ENCODE measurements around the gene USP2. TPM values are rescaled to one million over a fixed set of nuclear protein-coding genes. Genes with fewer than 3 reads are reported as not detected.

The USP2 gene
- total RNA-seq, 2 donors from 2014 or later = 26.0 to 63.6 TPM

GRCh38 chr11:119380160-119380826, 1.2 kb downstream of the USP2 start:
- ATAC-seq (no peak), DNase-seq (no peak)
- intact Hi-C loops (cut with DNase I, micrococcal nuclease) = no loop called here

GRCh38 chr11:119378851-119379465, 2.5 kb downstream of the USP2 start:
- no peak for DNase-seq
- no peak for ATAC-seq
- intact Hi-C loops (cut with DNase I, micrococcal nuclease) = no loop called here

- ATAC-seq (no peak), DNase-seq (no peak)
- intact Hi-C loops (cut with DNase I, micrococcal nuclease) = no loop called here
Measured at GRCh38 chr11:119377961-119378667, 3.4 kb downstream of the USP2 start.

DNA sequence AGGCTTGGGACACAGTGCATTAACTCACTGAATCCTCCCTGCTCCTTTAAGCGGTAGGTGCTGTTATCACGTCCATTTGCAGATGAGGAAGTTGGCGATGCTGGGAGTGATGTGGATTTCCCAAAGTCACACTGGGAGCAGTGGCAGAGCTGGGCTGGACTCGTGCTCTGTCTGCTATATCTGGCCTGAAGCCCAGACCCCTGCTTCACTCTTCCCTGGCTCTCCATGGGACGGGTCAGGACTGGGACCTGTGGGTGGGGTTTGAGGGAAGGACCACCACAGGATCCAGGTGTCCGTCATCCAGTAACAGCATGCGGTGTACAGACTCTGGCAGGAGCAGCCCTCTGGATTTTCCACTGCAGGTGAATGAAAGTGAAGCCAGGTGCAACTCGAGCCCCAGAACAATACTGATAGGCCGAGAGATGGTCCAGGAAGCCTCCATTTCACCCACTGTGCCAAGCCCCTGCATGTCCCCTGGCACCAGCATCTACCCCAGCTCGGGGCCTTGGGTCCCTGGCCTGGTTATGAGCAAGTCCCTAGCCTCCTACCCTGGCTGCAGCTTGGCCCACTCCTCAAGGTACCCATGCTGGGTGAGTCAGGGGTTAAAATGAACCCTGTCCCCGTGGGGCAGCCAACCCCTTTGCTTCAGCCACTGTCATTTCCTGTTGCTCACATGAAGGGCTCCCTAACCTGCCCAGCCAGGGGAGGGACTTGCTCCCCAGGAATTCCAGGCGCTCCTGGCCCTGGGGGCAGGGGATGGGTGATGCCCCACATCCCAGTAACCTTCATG, 4.2 kb downstream of the USP2 start:
- intact Hi-C loops (cut with DNase I, micrococcal nuclease) = no loop called here
- ATAC-seq (no peak), DNase-seq (no peak)

GRCh38 chr11:119376197-119376847, 5.2 kb downstream of the USP2 start:
- no peak for DNase-seq
- intact Hi-C loops (cut with DNase I, micrococcal nuclease) = no loop called here
- ATAC-seq = no peak

DNA sequence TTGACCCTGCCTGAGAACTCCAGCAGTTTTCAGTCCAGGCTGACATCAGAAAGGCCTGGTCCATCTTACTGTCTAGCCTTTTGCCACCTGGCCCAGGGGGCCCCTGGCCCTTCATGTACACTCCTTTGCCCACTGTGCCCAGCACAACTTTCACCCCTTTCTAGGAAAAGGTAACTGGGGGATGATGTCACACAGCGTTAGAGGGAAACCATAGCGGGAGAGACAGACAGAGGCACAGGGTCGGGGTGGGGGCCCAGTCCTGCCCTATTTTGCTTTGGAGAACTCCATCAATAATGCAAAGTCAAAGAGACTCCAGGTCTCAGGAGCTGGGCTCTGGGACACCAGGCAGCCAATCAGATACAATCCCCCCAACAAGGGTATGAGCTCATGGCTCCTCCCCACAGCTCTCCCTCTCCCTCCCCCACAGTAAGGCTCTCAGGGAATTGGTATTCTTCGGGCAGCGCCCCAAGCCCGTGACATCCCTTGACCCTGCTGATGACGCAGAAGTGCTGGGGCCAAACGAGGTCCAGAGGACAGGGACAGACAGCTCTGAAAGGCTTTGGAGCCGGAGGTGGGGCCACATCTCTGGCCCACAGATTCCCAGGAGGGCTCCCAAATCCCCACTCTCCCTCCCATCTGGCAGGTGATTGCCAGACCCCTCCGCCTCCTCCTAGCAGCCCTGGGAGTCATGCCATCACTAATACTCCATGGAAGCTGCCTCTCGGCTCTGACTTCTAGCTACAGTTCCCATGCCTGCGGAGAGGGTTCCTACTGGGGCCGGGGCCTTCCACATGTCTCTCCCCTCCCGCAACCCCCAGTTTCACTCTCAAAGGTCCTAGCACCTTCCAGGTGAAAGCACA, 5.9 kb downstream of the USP2 start:
- DNase-seq = no peak
- intact Hi-C loops (cut with DNase I, micrococcal nuclease) = no loop called here
- no peak for ATAC-seq

GRCh38 chr11:119374632-119375336, 6.7 kb downstream of the USP2 start:
- ATAC-seq (no peak), DNase-seq (no peak)
- intact Hi-C loops (cut with DNase I, micrococcal nuclease) = no loop called here

GRCh38 chr11:119373921-119374631, 7.4 kb downstream of the USP2 start:
- DNase-seq (peak in 1 of 2 donors; percentile 80), ATAC-seq (peak; percentile 51)
- intact Hi-C loops (cut with DNase I, micrococcal nuclease) = no loop called here

DNA sequence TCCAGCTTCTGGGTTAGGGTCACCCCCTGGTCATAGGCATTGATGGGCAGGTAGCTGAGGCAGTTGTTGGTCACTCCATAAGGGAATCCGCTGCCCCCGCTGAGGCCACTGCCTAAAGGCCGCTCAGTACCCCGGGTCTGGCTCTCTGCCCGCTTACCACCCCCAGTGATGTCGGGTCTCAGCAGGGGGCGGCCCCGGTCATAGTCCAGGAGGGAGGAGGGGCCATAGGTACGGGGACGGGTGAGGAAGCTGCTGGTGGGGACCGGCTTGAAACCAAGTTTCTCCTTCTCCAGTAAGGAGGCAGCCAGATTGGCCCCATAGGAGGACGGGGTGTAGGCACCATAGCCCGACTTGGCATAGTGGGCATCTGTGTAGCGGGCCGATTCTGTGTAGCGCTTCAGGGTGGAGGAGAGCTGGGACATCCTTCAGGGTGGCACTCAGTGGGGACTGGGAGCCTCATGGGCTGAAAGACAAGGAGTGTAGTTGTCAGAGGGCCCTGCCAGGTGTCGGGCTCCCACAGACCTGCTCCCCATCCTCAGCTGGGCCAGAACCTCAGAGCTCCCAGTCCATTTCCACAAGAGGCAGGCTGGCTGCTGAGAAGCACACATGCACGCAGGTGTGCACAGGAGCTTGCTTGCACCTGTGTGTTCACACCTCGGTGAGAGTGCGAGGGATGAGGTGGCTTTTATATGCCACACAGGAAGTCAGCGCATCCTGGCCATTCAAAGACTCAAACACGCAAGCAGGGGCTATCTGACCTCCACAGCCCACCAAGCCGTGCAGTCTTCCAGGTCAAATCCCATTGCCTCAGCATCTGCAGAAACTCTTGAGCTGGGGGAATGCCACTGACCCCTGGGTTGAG, 8.2 kb downstream of the USP2 start:
- no peak for DNase-seq
- intact Hi-C loops (cut with DNase I, micrococcal nuclease) = no loop called here
- ATAC-seq = no peak

- ATAC-seq = no peak
- intact Hi-C loops (cut with DNase I, micrococcal nuclease) = no loop called here
- no peak for DNase-seq
Measured at GRCh38 chr11:119372260-119373058, 9.0 kb downstream of the USP2 start.

DNA sequence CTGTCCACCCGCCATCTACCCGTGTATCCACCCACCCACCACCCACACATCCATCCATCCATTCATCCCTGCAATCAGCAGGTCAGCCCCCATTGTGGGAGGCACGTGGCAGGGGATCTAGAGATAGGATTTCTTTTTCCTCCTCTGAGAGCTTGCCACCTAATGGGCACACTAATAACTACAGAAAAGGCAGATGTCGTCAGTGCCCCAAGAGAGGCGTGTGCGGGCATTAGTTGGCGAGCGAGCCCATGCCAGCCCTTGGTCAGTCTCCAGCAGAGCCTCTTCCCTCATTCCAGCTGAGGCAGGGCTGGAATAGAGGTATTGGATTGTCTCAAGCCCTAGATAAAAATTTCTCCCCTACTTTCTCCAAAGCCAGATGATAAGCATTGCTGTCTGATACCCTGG, 9.7 kb downstream of the USP2 start:
- DNase-seq (no peak), ATAC-seq (no peak)
- intact Hi-C loops (cut with DNase I, micrococcal nuclease) = no loop called here

DNA sequence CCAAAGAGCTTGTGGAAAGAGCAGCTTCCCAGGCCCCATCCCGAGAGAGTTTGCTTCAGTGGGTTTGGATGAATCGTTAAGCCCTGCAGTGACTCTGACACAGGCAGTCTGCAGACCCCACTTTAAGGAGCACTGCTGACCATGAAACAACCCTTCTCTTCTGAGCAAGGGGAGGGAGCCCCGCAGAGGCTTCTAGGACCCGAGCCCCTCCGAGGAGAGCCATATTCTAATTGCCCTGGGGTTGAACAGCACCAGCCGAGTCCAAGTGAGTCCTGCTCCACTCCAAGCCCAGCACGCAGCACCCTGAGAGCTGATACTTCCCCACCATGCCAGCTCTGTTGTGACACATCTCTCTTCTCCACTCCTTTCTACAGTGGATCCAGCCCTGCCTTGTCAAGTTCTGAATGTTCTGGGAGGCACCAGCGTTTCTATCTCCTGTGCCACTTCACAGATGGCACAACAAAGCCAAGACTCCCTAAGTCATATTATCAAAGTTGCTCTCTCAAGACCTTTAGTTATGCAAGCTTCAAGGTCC, 10.4 kb downstream of the USP2 start:
- ATAC-seq (no peak), DNase-seq (no peak)
- intact Hi-C loops (cut with DNase I, micrococcal nuclease) = no loop called here

- intact Hi-C loops (cut with DNase I, micrococcal nuclease) = no loop called here
- DNase-seq = no peak
- peak; percentile 49 for ATAC-seq
Measured at GRCh38 chr11:119370486-119371046, 10.9 kb downstream of the USP2 start.

DNA sequence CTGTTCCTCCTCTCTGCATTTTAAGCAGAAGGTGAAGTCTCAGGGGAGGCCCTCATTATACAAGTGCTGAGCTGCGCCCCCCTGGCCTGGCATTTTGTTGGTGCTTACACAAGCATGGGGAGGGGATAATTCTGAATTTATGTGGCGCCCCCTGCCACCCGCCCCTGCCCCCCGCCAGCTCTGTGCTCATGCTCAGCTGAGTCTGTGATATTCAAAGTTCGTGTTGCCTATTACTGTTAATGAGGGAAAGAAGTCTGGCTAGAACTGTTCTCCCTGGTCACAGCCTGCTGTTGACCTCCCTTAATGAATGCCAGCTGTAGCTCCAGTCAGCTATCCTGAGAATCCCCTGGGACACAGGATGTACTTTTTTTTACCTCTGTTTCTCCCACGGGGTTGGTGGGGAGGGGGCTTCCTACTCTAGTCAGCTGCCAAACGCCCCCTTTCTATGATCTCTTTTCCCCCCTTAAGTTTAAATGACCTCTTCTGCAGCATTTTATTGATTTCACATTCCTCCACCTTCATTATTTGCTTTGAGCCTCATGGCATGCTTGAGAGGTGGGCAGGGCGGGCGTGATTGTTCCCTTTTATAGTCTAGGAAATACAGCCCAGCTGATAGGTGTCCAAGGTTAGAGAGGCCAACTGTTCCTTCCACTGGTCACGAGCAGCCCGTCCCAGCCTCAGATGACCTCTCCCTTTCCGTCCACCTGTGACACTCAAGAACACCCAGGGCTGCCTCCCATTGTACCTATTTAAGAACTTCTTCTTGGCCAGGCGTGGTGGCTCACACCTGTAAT, 12.2 kb downstream of the USP2 start:
- intact Hi-C loops (cut with DNase I, micrococcal nuclease) = no loop called here
- DNase-seq (peak; percentile 60 to 69), ATAC-seq (peak; percentile 45)
